GM19468 (cell line): ENCODE data around the gene PARP6.
"Not testable (repeated sequence)": the region's sequence is repeated elsewhere in the genome, so short reads cannot be mapped to it uniquely, and the experiment has no call there.

ENCODE experiments used
- ATAC-seq: cut with Tn5 transposase; IDR thresholded peaks from one replicate; pipeline ENCODE4 v1.9.1; 2021; ENCODE audit warnings: mild to moderate bottlenecking, moderate library complexity, moderate number of reproducible peaks; ENCODE audit not compliant: unreplicated experiment; ENCODE audit errors: extremely low read depth

PARP6 gene

GRCh38 chr15:72284781-72285180 is 12.4 kb upstream of the PARP6 start:
- ATAC-seq: no peak

- ATAC-seq: no peak
Observed at GRCh38 chr15:72281713-72282112, 9.4 kb upstream of the PARP6 start.

- no peak for ATAC-seq
Observed at GRCh38 chr15:72280751-72281150, 8.4 kb upstream of the PARP6 start.

GRCh38 chr15:72278737-72279136 is 6.4 kb upstream of the PARP6 start:
- ATAC-seq: no peak

- no peak for ATAC-seq
Observed at GRCh38 chr15:72276326-72276700, 4.0 kb upstream of the PARP6 start.

- ATAC-seq: not testable (repeated sequence)
Observed at GRCh38 chr15:72275635-72276325, 3.4 kb upstream of the PARP6 start.

- ATAC-seq: no peak
Observed at GRCh38 chr15:72272997-72273352, 621 bp upstream of the PARP6 start.

GRCh38 chr15:72271895-72272212 is 500 bp downstream of the PARP6 start:
- ATAC-seq: no peak

GRCh38 chr15:72271221-72271620 is 1.1 kb downstream of the PARP6 start:
- no peak for ATAC-seq

- ATAC-seq: no peak
Observed at GRCh38 chr15:72269739-72270138, 2.6 kb downstream of the PARP6 start.

- no peak for ATAC-seq
Observed at GRCh38 chr15:72265031-72265430, 7.3 kb downstream of the PARP6 start.

GRCh38 chr15:72252663-72253299 is 19.6 kb downstream of the PARP6 start:
- no peak for ATAC-seq

- no peak for ATAC-seq
Observed at GRCh38 chr15:72249142-72249810, 23.1 kb downstream of the PARP6 start.

GRCh38 chr15:72248514-72248913 is 23.8 kb downstream of the PARP6 start:
- ATAC-seq: no peak

- ATAC-seq: no peak
Observed at GRCh38 chr15:72242775-72243370, 29.5 kb downstream of the PARP6 start.

GRCh38 chr15:72239652-72240051 is 32.7 kb downstream of the PARP6 start:
- no peak for ATAC-seq

GRCh38 chr15:72238586-72238985 is 33.8 kb downstream of the PARP6 start:
- no peak for ATAC-seq

- no peak for ATAC-seq
Observed at GRCh38 chr15:72237853-72238224, 34.5 kb downstream of the PARP6 start.

GRCh38 chr15:72237029-72237852 is 35.1 kb downstream of the PARP6 start:
- no peak for ATAC-seq

GRCh38 chr15:72236381-72237003 is 35.9 kb downstream of the PARP6 start:
- no peak for ATAC-seq
